A673 (cell line): ENCODE measurements around the gene ARHGAP45. TPM values are rescaled to one million over a fixed set of nuclear protein-coding genes. Genes with fewer than 3 reads are reported as not detected.
"Not testable (repeated sequence)": the region's sequence is repeated elsewhere in the genome, so short reads cannot be mapped to it uniquely, and the experiment has no call there.

ENCODE experiments used
- BruUV-seq: library from RNA; stranded (reverse); fragments of 400-500 nt; replicated peaks from 2 replicates; lab custom pipeline; 2021; lab: Mats Ljungman, UMichigan
- CTCF ChIA-PET: fragments of 300-600 bp; sonication (Branson Sonifier 250); formaldehyde crosslinking; loops from one replicate; lab custom pipeline; 2022; ENCODE audit warnings: antibody characterized with exemption; lab: Charles Lee
- POLR2A ChIA-PET: fragments of 300-600 bp; sonication (Branson Sonifier 250); formaldehyde crosslinking; loops from one replicate; lab custom pipeline; 2022; ENCODE audit warnings: antibody characterized with exemption; ENCODE audit not compliant: low non-redundant PET; lab: Charles Lee
- DNase-seq: peaks from one replicate; pipeline ENCODE4 v3.0.0-alpha.2; 2015; ENCODE audit warnings: low spot score
- H3K27ac ChIP-seq: fragments of 200-600 bp; sonication (generic); 2 replicates; pipeline ENCODE4 v1.5.1; 2016; ENCODE audit warnings: mixed run types, low read depth, mild to moderate bottlenecking, mixed read lengths, antibody characterized with exemption, low read length; ENCODE audit not compliant: poor library complexity, severe bottlenecking
- H3K27me3 ChIP-seq: fragments of 200-600 bp; sonication (generic); replicated peaks from 2 replicates; pipeline ENCODE4 v1.6.1; 2017; ENCODE audit warnings: mixed run types, low read depth, mild to moderate bottlenecking, mixed read lengths, antibody characterized with exemption, low read length; ENCODE audit not compliant: insufficient read depth, poor library complexity
- H3K36me3 ChIP-seq: fragments of 200-600 bp; sonication (generic); 2 replicates; pipeline ENCODE4 v1.6.1; 2016; ENCODE audit warnings: mixed run types, mild to moderate bottlenecking, mixed read lengths, antibody characterized with exemption, low read length; ENCODE audit not compliant: insufficient read depth, poor library complexity, severe bottlenecking
- H3K4me1 ChIP-seq: fragments of 200-600 bp; sonication (generic); 2 replicates; pipeline ENCODE4 v1.6.1; 2017; ENCODE audit warnings: mixed run types, mild to moderate bottlenecking, mixed read lengths, antibody characterized with exemption, low read length; ENCODE audit not compliant: insufficient read depth, poor library complexity, severe bottlenecking
- H3K4me3 ChIP-seq: fragments of 200-600 bp; sonication (generic); 2 replicates; pipeline ENCODE4 v1.5.1; 2016; ENCODE audit warnings: low read depth, mixed run types, mild to moderate bottlenecking, mixed read lengths, low read length; ENCODE audit not compliant: poor library complexity, severe bottlenecking
- H3K9me3 ChIP-seq: fragments of 200-600 bp; sonication (generic); 2 replicates; pipeline ENCODE4 v1.6.1; 2016; ENCODE audit warnings: mixed run types, low read depth, mild to moderate bottlenecking, mixed read lengths, antibody characterized with exemption, low read length; ENCODE audit not compliant: poor library complexity, severe bottlenecking
- CTCF ChIP-seq: fragments of 300-800, 200-600 bp; sonication (generic); conservative IDR thresholded peaks from 2 replicates; pipeline ENCODE4 v1.5.1; 2017; ENCODE audit warnings: low read depth, mild to moderate bottlenecking, antibody characterized with exemption, low read length, moderate library complexity, mixed read lengths
- EZH2 ChIP-seq: fragments of 200-600 bp; sonication (generic); IDR thresholded peaks from 2 replicates; pipeline ENCODE4 v1.6.1; 2017; ENCODE audit warnings: borderline replicate concordance, low read depth, mild to moderate bottlenecking, mixed read lengths, antibody characterized with exemption, low read length; ENCODE audit not compliant: poor library complexity, severe bottlenecking
- intact Hi-C: fragments of 100-400 bp; cut with micrococcal nuclease; formaldehyde crosslinking; loops from one replicate; pipeline ENCODE4 v1.10.0; 2022; ENCODE audit not compliant: unreplicated experiment
- total RNA-seq: library from RNA; stranded (reverse); gene quantifications from 2 replicates; pipeline ENCODE4 v1.2.3, GENCODE V29; 2021

ARHGAP45 gene
- total RNA-seq, 1 experiment from 2014 or later: 3.2 TPM

DNA sequence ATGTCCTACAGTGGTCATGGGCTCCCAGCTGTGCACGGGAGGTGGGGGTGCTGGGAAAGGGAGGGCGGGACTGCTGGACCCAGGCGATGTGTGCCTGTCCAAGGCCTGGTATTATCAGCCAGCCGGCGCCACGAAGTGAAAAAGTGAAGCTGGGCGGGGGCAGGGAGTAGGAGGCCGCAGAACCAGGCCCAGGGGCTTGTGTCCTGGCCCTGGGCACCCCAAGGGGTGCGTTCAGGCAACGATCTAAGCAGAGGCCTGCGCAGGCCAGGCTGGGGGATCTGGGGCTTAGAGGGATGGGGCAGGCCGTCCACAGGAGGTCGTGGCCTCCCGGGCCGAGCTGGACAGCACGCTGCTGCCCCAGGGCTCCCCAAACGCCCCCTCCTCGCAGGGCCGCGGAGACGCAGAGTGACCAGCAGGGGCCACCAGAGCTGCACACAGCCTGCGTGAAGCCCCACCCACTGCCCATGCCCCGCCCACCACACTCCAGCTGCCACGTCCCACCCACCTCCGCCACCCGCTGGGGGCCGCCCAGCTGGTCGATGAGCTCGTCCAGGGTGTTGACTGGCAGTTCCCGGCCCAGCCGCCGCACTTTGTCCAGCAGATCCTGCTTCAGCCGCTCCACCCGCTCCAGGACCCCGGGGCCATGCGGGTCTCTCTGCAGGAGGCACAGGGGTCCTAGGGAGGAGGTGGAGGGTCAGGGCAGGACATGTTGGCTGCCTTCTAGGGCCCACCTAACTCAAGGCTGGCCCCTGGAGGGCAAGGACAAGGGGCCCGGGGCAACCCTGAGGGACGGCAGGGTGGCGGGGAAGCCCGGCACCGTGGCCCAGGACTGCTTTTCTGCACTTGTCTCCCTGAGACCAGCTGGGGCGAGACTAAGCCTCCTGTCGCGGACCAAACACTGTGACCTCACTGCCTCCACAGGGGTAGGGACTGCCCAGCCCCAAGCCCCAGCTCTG, 46.3 kb downstream of the ARHGAP45 start:
- H3K4me1 ChIP-seq: peaks cover 9% of the 10 kb centered on the region
- BruUV-seq: no TSS peak
- H3K9me3 ChIP-seq: no peaks in the 10 kb centered on the region
- ChIA-PET CTCF (interaction anchor here (0.5 to 1.4 kb wide), 10 partner anchors 9 to 128 kb away, joined by 3 to 6 read pairs (median 4); no protein-coding TSS in a partner anchor), POLR2A (no interaction called here)
- H3K36me3 ChIP-seq: peaks cover 25% of the 10 kb centered on the region
- H3K27me3 ChIP-seq: no peaks in the 10 kb centered on the region
- H3K27ac ChIP-seq: peak overlapping the region; percentile 54
- TF ChIP-seq CTCF (peak; percentile 95), EZH2 (no peak)
- DNase-seq: peak; percentile 91
- H3K4me3 ChIP-seq: no peak overlapping the region
- intact Hi-C loops: loop anchor here (5.0 kb wide), 2 partner anchors 64 to 79 kb away; no protein-coding TSS in a partner anchor

- DNase-seq: no peak
- CTCF ChIA-PET: interaction anchor here (0.5 to 0.7 kb wide), 8 partner anchors 10 to 127 kb away, joined by 3 to 6 read pairs (median 3); no protein-coding TSS in a partner anchor
- no TSS peak for BruUV-seq
- peaks cover 9% of the 10 kb centered on the region for H3K4me1 ChIP-seq
- POLR2A ChIA-PET: no interaction called here
- H3K9me3 ChIP-seq: no peaks in the 10 kb centered on the region
- peaks cover 23% of the 10 kb centered on the region for H3K36me3 ChIP-seq
- no peak overlapping the region for H3K4me3 ChIP-seq
- H3K27me3 ChIP-seq: no peaks in the 10 kb centered on the region
- no peak overlapping the region for H3K27ac ChIP-seq
- intact Hi-C loops: loop anchor here (5.0 kb wide), 2 partner anchors 63 to 78 kb away; no protein-coding TSS in a partner anchor
- TF ChIP-seq EZH2 (no peak), CTCF (no peak)
Observed at GRCh38 chr19:1113986-1114483, 47.1 kb downstream of the ARHGAP45 start.

- H3K9me3 ChIP-seq, BruUV-seq, POLR2A ChIA-PET, H3K4me3 ChIP-seq, H3K27me3 ChIP-seq, H3K27ac ChIP-seq, DNase-seq, CTCF ChIA-PET, H3K4me1 ChIP-seq: not testable (repeated sequence)
- intact Hi-C loops: loop anchor here (5.0 kb wide), 2 partner anchors 63 to 78 kb away; no protein-coding TSS in a partner anchor
- peaks cover 27% of the 10 kb centered on the region for H3K36me3 ChIP-seq
Observed at GRCh38 chr19:1114728-1115127, 47.8 kb downstream of the ARHGAP45 start.
